B cell (primary cell): ENCODE results near the gene COG1.

ENCODE experiments used
- CTCF ChIP-seq: fragments of 200-600 bp; IDR thresholded peaks from one replicate; pipeline ENCODE4 v1.8.0; 2022; ENCODE audit warnings: antibody characterized with exemption, mild to moderate bottlenecking
- EZH2 ChIP-seq: IDR thresholded peaks from 2 replicates; pipeline ENCODE4 v1.6.1; 2012; ENCODE audit warnings: borderline replicate concordance, low read depth, mild to moderate bottlenecking, moderate library complexity, low read length; ENCODE audit not compliant: insufficient read depth, poor library complexity, severe bottlenecking

- TF ChIP-seq CTCF = no peak
- TF ChIP-seq EZH2 = no peak
These were observed 505 bp upstream of the COG1 start for GRCh38 chr17:73192206-73192893.
